ENCODE results near the gene CYP19A1.

Gene CYP19A1

DNA sequence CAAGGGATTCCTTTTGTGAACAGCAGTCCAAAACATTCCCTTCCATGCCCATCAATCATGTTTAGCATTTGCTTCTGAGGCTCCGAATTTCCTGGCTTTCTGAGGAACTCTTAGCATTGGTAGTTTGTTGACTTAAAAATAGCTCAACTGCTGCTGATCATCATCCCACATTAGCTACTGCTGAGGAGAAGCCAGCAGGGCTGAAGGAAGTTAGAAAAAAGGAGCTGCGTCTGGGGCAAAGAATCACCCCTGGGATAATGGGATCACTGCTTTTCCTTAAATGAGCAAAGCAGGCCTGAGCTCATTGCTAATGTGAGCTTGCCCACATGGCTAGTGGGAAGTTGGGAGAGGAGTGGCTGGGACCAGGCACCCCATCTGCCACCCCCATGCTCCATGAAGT is 39.8 kb downstream of the CYP19A1 start:
- DNase-seq (ENCODE audit: low read depth in 1 of 2, low spot score in 1 of 2) = no peak
- TF ChIP-seq CTCF (IDR thresholded peaks at IDR 0.05; ENCODE audit: insufficient read depth, low read length) (no peak), GABPA (IDR thresholded peaks at IDR 0.05; ENCODE audit: low read depth) (no peak), SPI1 (IDR thresholded peaks at IDR 0.05; ENCODE audit: borderline replicate concordance, low read depth) (no peak), POLR2AphosphoS5 (IDR thresholded peaks at IDR 0.05; ENCODE audit: low read depth) (no peak)
- TF ChIP-seq, protein P1, sequence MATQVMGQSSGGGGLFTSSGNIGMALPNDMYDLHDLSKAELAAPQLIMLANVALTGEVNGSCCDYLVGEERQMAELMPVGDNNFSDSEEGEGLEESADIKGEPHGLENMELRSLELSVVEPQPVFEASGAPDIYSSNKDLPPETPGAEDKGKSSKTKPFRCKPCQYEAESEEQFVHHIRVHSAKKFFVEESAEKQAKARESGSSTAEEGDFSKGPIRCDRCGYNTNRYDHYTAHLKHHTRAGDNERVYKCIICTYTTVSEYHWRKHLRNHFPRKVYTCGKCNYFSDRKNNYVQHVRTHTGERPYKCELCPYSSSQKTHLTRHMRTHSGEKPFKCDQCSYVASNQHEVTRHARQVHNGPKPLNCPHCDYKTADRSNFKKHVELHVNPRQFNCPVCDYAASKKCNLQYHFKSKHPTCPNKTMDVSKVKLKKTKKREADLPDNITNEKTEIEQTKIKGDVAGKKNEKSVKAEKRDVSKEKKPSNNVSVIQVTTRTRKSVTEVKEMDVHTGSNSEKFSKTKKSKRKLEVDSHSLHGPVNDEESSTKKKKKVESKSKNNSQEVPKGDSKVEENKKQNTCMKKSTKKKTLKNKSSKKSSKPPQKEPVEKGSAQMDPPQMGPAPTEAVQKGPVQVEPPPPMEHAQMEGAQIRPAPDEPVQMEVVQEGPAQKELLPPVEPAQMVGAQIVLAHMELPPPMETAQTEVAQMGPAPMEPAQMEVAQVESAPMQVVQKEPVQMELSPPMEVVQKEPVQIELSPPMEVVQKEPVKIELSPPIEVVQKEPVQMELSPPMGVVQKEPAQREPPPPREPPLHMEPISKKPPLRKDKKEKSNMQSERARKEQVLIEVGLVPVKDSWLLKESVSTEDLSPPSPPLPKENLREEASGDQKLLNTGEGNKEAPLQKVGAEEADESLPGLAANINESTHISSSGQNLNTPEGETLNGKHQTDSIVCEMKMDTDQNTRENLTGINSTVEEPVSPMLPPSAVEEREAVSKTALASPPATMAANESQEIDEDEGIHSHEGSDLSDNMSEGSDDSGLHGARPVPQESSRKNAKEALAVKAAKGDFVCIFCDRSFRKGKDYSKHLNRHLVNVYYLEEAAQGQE (IDR thresholded peaks at IDR 0.05; ENCODE audit: insufficient replicate concordance, low read depth) = no peak
- Histone ChIP-seq H3K4me3 (replicated peaks; ENCODE audit: insufficient read depth, low read length) (no peak overlapping the region), H3K27me3 (ENCODE audit: insufficient read depth, poor library complexity, severe bottlenecking) (no peaks in the 10 kb centered on the region), H3K27ac (replicated peaks) (no peak overlapping the region)

- DNase-seq (ENCODE audit: low read depth in 1 of 2, low spot score in 1 of 2) = no peak
- H3K27me3 ChIP-seq (ENCODE audit: insufficient read depth, poor library complexity, severe bottlenecking) = no peaks in the 10 kb centered on the region
- no peak for TF ChIP-seq GABPA (IDR thresholded peaks at IDR 0.05; ENCODE audit: low read depth)
- no peak for TF ChIP-seq POLR2AphosphoS5 (IDR thresholded peaks at IDR 0.05; ENCODE audit: low read depth)
- TF ChIP-seq CTCF (IDR thresholded peaks at IDR 0.05; ENCODE audit: insufficient read depth, low read length) = no peak
- TF ChIP-seq, protein P1 (IDR thresholded peaks at IDR 0.05; ENCODE audit: insufficient replicate concordance, low read depth) = no peak
- no peak for TF ChIP-seq SPI1 (IDR thresholded peaks at IDR 0.05; ENCODE audit: borderline replicate concordance, low read depth)
- no peak overlapping the region for H3K27ac ChIP-seq (replicated peaks)
- H3K4me3 ChIP-seq (replicated peaks; ENCODE audit: insufficient read depth, low read length) = no peak overlapping the region
Observed at GRCh38 chr15:51290720-51291119, 47.7 kb downstream of the CYP19A1 start.

DNA sequence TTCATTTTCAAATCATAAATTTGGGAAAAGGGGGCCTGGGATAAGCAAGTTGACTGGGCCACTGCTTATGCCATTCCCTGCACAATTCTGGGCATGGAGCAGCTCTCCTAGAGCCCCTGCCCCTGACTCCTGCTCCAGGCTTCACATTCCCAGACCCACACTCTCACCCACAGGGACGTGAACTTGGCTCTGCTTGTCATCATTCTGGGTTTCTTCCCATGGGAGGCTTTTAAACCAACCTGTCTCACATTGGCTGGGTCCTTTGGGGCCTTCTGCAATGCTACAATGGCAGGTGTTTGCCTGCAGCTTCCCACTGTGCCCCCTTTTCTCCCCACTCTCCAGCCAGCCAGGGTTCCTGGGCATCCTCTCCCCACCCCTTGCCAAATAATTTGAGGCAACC is 49.1 kb downstream of the CYP19A1 start:
- TF ChIP-seq CTCF (IDR thresholded peaks at IDR 0.05; ENCODE audit: insufficient read depth, low read length) (no peak), SPI1 (IDR thresholded peaks at IDR 0.05; ENCODE audit: borderline replicate concordance, low read depth) (no peak), GABPA (IDR thresholded peaks at IDR 0.05; ENCODE audit: low read depth) (no peak), POLR2AphosphoS5 (IDR thresholded peaks at IDR 0.05; ENCODE audit: low read depth) (no peak)
- TF ChIP-seq, protein P1 (IDR thresholded peaks at IDR 0.05; ENCODE audit: insufficient replicate concordance, low read depth) = no peak
- no peak for DNase-seq (ENCODE audit: low read depth in 1 of 2, low spot score in 1 of 2)
- H3K27me3 ChIP-seq (ENCODE audit: insufficient read depth, poor library complexity, severe bottlenecking) = no peaks in the 10 kb centered on the region
- no peak overlapping the region for H3K27ac ChIP-seq (replicated peaks)
- H3K4me3 ChIP-seq (replicated peaks; ENCODE audit: insufficient read depth, low read length) = no peak overlapping the region

Data from HL-60 (cell line).